HepG2 (cell line): ENCODE data around the gene IGF2. TPM values are rescaled to one million over a fixed set of nuclear protein-coding genes. Genes with fewer than 3 reads are reported as not detected.
A peak's percentile ranks its signal among the peaks of the same experiment; 100 is the strongest.

ENCODE experiments used
- ATAC-seq: fragments of 200-7000 bp; cut with Tn5 transposase; 3 replicates; pipeline ENCODE4 v1.9.1; 2020; ENCODE audit warnings: mild to moderate bottlenecking, moderate library complexity
- BruUV-seq: library from RNA; stranded (reverse); fragments of 400-500 nt; replicated peaks from 2 replicates; lab custom pipeline; 2021; lab: Mats Ljungman, UMichigan
- CTCF ChIA-PET: fragments of 300-600 bp; formaldehyde crosslinking; extraction: SDS; loops from one replicate; lab custom pipeline; 2021; ENCODE audit warnings: low total read pairs, inconsistent platforms, low intra/inter-chr PET ratio; lab: Yijun Ruan, JAX
- POLR2A ChIA-PET: fragments of 350-600 bp; sonication (Branson Sonifier 250); formaldehyde crosslinking; loops from one replicate; lab custom pipeline; 2020; ENCODE audit warnings: antibody characterized with exemption, inconsistent platforms; lab: Yijun Ruan, JAX
- DNase-seq: peaks from one replicate; pipeline ENCODE4 v3.0.0-alpha.2; 2015; ENCODE audit warnings: low spot score
- FAIRE-seq: peaks from 3 replicates; lab custom pipeline; 2011; peaks lifted over from hg19 to GRCh38; lab: Jason Lieb, UNC
- H2AFZ ChIP-seq: one replicate; pipeline ENCODE4 v1.6.1; 2011; ENCODE audit warnings: low read length, inconsistent platforms
- H3K27ac ChIP-seq: fragments of 300-600 bp; 3 replicates; pipeline ENCODE4 v1.8.0; 2011; ENCODE audit warnings: mixed run types, mild to moderate bottlenecking, mixed read lengths, low read length, inconsistent platforms; ENCODE audit not compliant: insufficient read depth; ENCODE audit errors: extremely low read length
- H3K27me3 ChIP-seq, 2 experiments: fragments of 200-600 bp in 1 of 2; 2 replicates in 1 of 2; 3 replicates in 1 of 2; pipeline versions ENCODE4 v1.6.0 to v1.8.0; 2011; ENCODE audit warnings: low read length in 2 of 2, mild to moderate bottlenecking in 2 of 2, moderate library complexity in 2 of 2, inconsistent platforms in 1 of 2; ENCODE audit not compliant: insufficient read depth in 2 of 2, control insufficient read depth in 1 of 2
- H3K36me3 ChIP-seq, 2 experiments: fragments of 200-600 bp in 1 of 2; replicated peaks in 1 of 2; 2 replicates in 1 of 2; 3 replicates in 1 of 2; pipeline versions ENCODE4 v1.5.1 to v1.8.0; 2011; ENCODE audit warnings: low read length in 2 of 2, inconsistent platforms in 1 of 2; ENCODE audit not compliant: insufficient read depth in 2 of 2, control insufficient read depth in 1 of 2
- H3K4me1 ChIP-seq: 2 replicates; pipeline ENCODE4 v1.5.1; 2012; ENCODE audit warnings: low read length, inconsistent platforms; ENCODE audit not compliant: insufficient read depth
- H3K4me2 ChIP-seq: 2 replicates; pipeline ENCODE4 v1.6.0; 2011; ENCODE audit warnings: low read depth, low read length, inconsistent platforms
- H3K4me3 ChIP-seq, 3 experiments: fragments of 200-600 bp in 1 of 3; sonication (generic), shearing (Covaris generic) in 1 of 3; replicated peaks in 1 of 3; 2 replicates each; pipeline ENCODE4 v1.5.1; 2011 to 2016; ENCODE audit warnings: low read length in 3 of 3, inconsistent platforms in 2 of 3, low read depth in 2 of 3, mild to moderate bottlenecking in 2 of 3, control low read depth in 1 of 3, mixed read lengths in 1 of 3; ENCODE audit not compliant: insufficient read depth in 1 of 3
- H3K79me2 ChIP-seq: one replicate; pipeline ENCODE4 v1.6.1; 2011; ENCODE audit warnings: low read length, inconsistent platforms; ENCODE audit not compliant: insufficient read depth
- H3K9ac ChIP-seq: 2 replicates; pipeline ENCODE4 v1.6.0; 2011; ENCODE audit warnings: mild to moderate bottlenecking, low read depth, low read length, inconsistent platforms; ENCODE audit not compliant: insufficient read depth
- H3K9me3 ChIP-seq: 2 replicates; pipeline ENCODE4 v1.5.1; 2012; ENCODE audit warnings: mild to moderate bottlenecking, low read length
- H4K20me1 ChIP-seq: 2 replicates; pipeline ENCODE4 v1.6.0; 2011; ENCODE audit warnings: inconsistent platforms, mild to moderate bottlenecking, low read length, moderate library complexity; ENCODE audit not compliant: insufficient read depth
- BHLHE40 ChIP-seq: IDR thresholded peaks from 2 replicates; pipeline ENCODE4 v1.6.1; 2011; ENCODE audit warnings: low read length, improper control_type of control experiment
- CEBPG ChIP-seq: IDR thresholded peaks from 2 replicates; pipeline ENCODE4 v1.6.1; 2016
- CHD2 ChIP-seq: IDR thresholded peaks from 2 replicates; pipeline ENCODE4 v1.6.1; 2011; ENCODE audit warnings: low read depth, low read length, improper control_type of control experiment
- DR1 ChIP-seq: sonication (generic); formaldehyde crosslinking; IDR thresholded peaks from 2 replicates; pipeline ENCODE4 v1.8.0; 2021; ENCODE audit warnings: mild to moderate bottlenecking, missing genetic modification reagents, inconsistent platforms
- GATAD1 ChIP-seq: IDR thresholded peaks from 2 replicates; pipeline ENCODE4 v1.6.1; 2016; ENCODE audit warnings: missing genetic modification reagents, missing compliant biosample characterization
- HMGA1 ChIP-seq: sonication (generic); formaldehyde crosslinking; conservative IDR thresholded peaks from 2 replicates; pipeline ENCODE4 v1.4.0; 2020; ENCODE audit warnings: missing genetic modification reagents
- HNRNPL ChIP-seq: fragments of 200-400 bp; formaldehyde crosslinking; IDR thresholded peaks from 2 replicates; pipeline ENCODE4 v1.6.1; 2017; ENCODE audit warnings: mild to moderate bottlenecking, low read depth, low read length
- JARID2 ChIP-seq: sonication (generic); formaldehyde crosslinking; IDR thresholded peaks from 2 replicates; pipeline ENCODE4 v1.8.1; 2023; ENCODE audit warnings: missing genetic modification reagents, inconsistent platforms; ENCODE audit not compliant: insufficient replicate concordance
- JDP2 ChIP-seq: sonication (generic); formaldehyde crosslinking; IDR thresholded peaks from 2 replicates; pipeline ENCODE4 v1.8.1; 2022; ENCODE audit warnings: missing genetic modification reagents, borderline replicate concordance
- KDM2A ChIP-seq: sonication (generic); formaldehyde crosslinking; IDR thresholded peaks from 2 replicates; pipeline ENCODE4 v1.4.0; 2020; ENCODE audit warnings: low read depth, missing genetic modification reagents, borderline replicate concordance
- KDM6A ChIP-seq: IDR thresholded peaks from 2 replicates; pipeline ENCODE4 v1.6.1; 2016; ENCODE audit warnings: low read depth
- KLF6 ChIP-seq: IDR thresholded peaks from 2 replicates; pipeline ENCODE4 v1.8.0; 2016; ENCODE audit warnings: missing biosample characterization, missing genetic modification reagents
- RORA ChIP-seq: sonication (generic); formaldehyde crosslinking; IDR thresholded peaks from 2 replicates; pipeline ENCODE4 v1.5.0; 2020; ENCODE audit warnings: mild to moderate bottlenecking, missing genetic modification reagents, moderate library complexity
- TAF1 ChIP-seq: sonication (generic); formaldehyde crosslinking; IDR thresholded peaks from 2 replicates; pipeline ENCODE4 v1.4.0; 2020; ENCODE audit warnings: missing genetic modification reagents
- TFDP1 ChIP-seq: IDR thresholded peaks from 2 replicates; pipeline ENCODE4 v1.6.1; 2016; ENCODE audit warnings: missing compliant biosample characterization, missing genetic modification reagents, borderline replicate concordance
- THYN1 ChIP-seq: sonication (generic); formaldehyde crosslinking; IDR thresholded peaks from 2 replicates; pipeline ENCODE4 v1.8.1; 2023; ENCODE audit warnings: low read depth, mild to moderate bottlenecking, moderate library complexity, missing genetic modification reagents, borderline replicate concordance
- ZFP41 ChIP-seq: sonication (generic); formaldehyde crosslinking; IDR thresholded peaks from 2 replicates; pipeline ENCODE4 v1.4.0; 2020; ENCODE audit warnings: mild to moderate bottlenecking, missing genetic modification reagents, borderline replicate concordance
- ZNF367 ChIP-seq: sonication (generic); formaldehyde crosslinking; IDR thresholded peaks from 2 replicates; pipeline ENCODE4 v1.4.0; 2020; ENCODE audit warnings: missing genetic modification reagents, borderline replicate concordance
- ZNF768 ChIP-seq: sonication (generic); formaldehyde crosslinking; IDR thresholded peaks from 2 replicates; pipeline ENCODE4 v1.4.0; 2020; ENCODE audit warnings: missing genetic modification reagents
- ZNF770 ChIP-seq: sonication (generic); formaldehyde crosslinking; IDR thresholded peaks from 2 replicates; pipeline ENCODE4 v1.5.0; 2020; ENCODE audit warnings: mild to moderate bottlenecking, missing genetic modification reagents
- ZNF781 ChIP-seq: sonication (generic); formaldehyde crosslinking; IDR thresholded peaks from 2 replicates; pipeline ENCODE4 v1.5.1; 2020; ENCODE audit warnings: borderline replicate concordance, mild to moderate bottlenecking, missing genetic modification reagents; ENCODE audit errors: not compliant biosample characterization
- WGBS: methylation state at CpG from one replicate; pipeline ENCODE4 v1.1.6; 2017; ENCODE audit warnings: low lambda C conversion rate; 5-methylcytosine and 5-hydroxymethylcytosine counted together
- in situ Hi-C: cut with HindIII; loops from 2 replicates; pipeline ENCODE4 v1.10.0; 2017; ENCODE audit warnings: low pct_unique_long_range_greater_than_20kb; ENCODE audit not compliant: extremely low pct_ligation_motif_present
- intact Hi-C: fragments of 100-400 bp; cut with micrococcal nuclease; formaldehyde crosslinking; loops from one replicate; pipeline ENCODE4 v1.10.0; 2022; ENCODE audit not compliant: unreplicated experiment
- polyA plus RNA-seq, 8 experiments: library from polyadenylated mRNA; depleted of rRNA in 3 of 8; stranded (reverse) in 7 of 8; unstranded in 1 of 8; fragments of >200 nt; fragmentation: Illumina TruSeq in 4 of 8; extraction: Trizol in 4 of 8; gene quantifications; 2 replicates each; pipeline versions ENCODE4 v1.2.1 to v1.2.3, GENCODE V29; 2011 to 2016; ENCODE audit warnings: low read depth in 4 of 8, missing spikeins in 1 of 8, mixed read lengths in 1 of 8; ENCODE audit not compliant: insufficient read depth in 1 of 8
- total RNA-seq, 5 experiments: library from RNA; depleted of rRNA; stranded (reverse); fragments of >200 nt; fragmentation: Illumina TruSeq; extraction: Trizol; gene quantifications; 2 replicates each; pipeline ENCODE4 v1.2.3, GENCODE V29; 2016; ENCODE audit warnings: low read depth in 1 of 5

The IGF2 gene
- total and polyA plus RNA-seq, 2 of the 13 experiments (the other 11 are each of a cell fraction or from before 2014, with no cell fraction given): 79.1 to 254 TPM

GRCh38 chr11:2186669-2187279 is 47.6 kb upstream of the IGF2 start:
- no peak overlapping the region for H3K4me3 ChIP-seq
- H3K79me2 ChIP-seq: no peaks in the 10 kb centered on the region
- POLR2A ChIA-PET: no interaction called here
- in situ Hi-C loops: no loop called here
- H4K20me1 ChIP-seq: no peaks in the 10 kb centered on the region
- H3K9me3 ChIP-seq: no peaks in the 10 kb centered on the region
- H2AFZ ChIP-seq: no peak overlapping the region
- peak; percentile 59 for DNase-seq
- 25% methylated on average over 4 of the region's 21 CpGs for WGBS
- intact Hi-C loops: loop anchor here (1.0 kb wide), 1 partner anchor 113 kb away; no protein-coding TSS in a partner anchor
- peak; percentile 82 for ATAC-seq
- peaks cover 6 to 71% of the 10 kb centered on the region in 2 experiments for H3K27me3 ChIP-seq
- no peak overlapping the region for H3K9ac ChIP-seq
- H3K4me2 ChIP-seq: no peak overlapping the region
- no peak overlapping the region for H3K27ac ChIP-seq
- H3K4me1 ChIP-seq: no peaks in the 10 kb centered on the region
- BruUV-seq: no TSS peak
- CTCF ChIA-PET: interaction anchor here (1.1 to 2.3 kb wide), 4 partner anchors 8 to 234 kb away, joined by 3 to 28 read pairs (median 5); no protein-coding TSS in a partner anchor
- H3K36me3 ChIP-seq: no peaks in the 10 kb centered on the region
- FAIRE-seq: peak; percentile 63
- no peak for TF ChIP-seq ZFP41 (CRISPR knock-in tag)
- TF ChIP-seq TAF1 (CRISPR knock-in tag): no peak
- TF ChIP-seq ZNF768: no peak
- 0 out of 2 replicates have a peak, but pooled peaks have one; percentile 18 for TF ChIP-seq ZNF770 (CRISPR knock-in tag)
- peak; percentile 51; the same call in 1 of the 2 replicates for TF ChIP-seq BHLHE40
- TF ChIP-seq CHD2: no peak
- no peak for TF ChIP-seq JARID2 (CRISPR knock-in tag)
- TF ChIP-seq ZNF781 (CRISPR knock-in tag): no peak
- no peak for TF ChIP-seq RORA (CRISPR knock-in tag)
- peak; percentile 43; the same call in 1 of the 2 replicates for TF ChIP-seq KDM2A (CRISPR knock-in tag)
- TF ChIP-seq TFDP1 (CRISPR knock-in tag): peak; percentile 59; the same call in 1 of the 2 replicates
- no peak for TF ChIP-seq KDM6A (CRISPR knock-in tag)
- no peak for TF ChIP-seq THYN1
- no peak for TF ChIP-seq CEBPG (CRISPR knock-in tag)
- TF ChIP-seq DR1 (CRISPR knock-in tag): no peak
- no peak for TF ChIP-seq HMGA1 (CRISPR knock-in tag)
- TF ChIP-seq JDP2: no peak
- TF ChIP-seq ZNF367: no peak
- no peak for TF ChIP-seq KLF6 (CRISPR knock-in tag)
- no peak for TF ChIP-seq GATAD1 (CRISPR knock-in tag)
- TF ChIP-seq HNRNPL: 0 out of 2 replicates have a peak, but pooled peaks have one; percentile 54
